ENCODE results near the gene TRIM28.
A peak's percentile ranks its signal among the peaks of the same experiment; 100 is the strongest.

Gene TRIM28

DNA sequence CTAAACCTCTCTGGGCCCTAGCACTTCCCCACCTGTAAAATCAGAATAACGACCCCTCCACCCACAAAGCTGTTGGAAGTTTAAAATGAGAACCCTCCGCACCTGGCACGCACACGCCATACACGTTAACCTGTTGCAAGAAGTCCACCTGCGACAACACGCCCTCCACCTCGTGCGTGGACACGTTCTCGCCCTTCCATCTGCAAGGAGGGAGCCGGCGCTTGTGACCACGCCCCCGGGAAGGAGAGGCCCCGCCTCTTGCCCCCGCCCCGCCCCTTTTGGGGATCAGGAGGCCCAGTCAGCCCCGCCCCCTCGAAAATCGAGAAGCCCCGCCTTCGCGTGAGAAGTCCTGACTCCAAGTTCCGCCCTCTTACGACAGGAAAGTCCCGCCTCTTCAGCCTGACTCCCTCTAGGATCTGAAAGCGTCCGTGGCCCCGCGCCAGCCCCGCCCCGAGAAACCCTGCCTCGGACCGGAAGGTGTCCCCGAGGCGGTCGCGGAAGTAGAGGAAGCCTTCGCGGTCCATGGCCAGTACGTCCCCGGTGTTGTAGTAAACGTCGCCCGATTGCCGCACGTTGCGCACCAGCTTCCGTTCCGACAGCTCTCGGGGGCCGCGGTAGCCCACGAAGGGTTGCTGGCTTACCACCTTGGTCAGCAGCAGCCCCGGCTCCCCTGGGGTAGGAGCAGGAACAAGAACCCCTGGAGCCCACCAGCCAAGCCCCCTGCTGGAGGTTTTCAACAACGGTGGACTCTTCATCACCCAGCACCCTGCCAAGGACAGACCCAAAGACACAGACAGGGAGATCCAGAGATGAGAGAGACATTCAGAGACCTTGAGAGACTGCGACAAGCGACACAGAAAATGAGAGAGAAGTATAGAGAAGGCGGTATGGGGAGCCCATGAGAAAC is 44.6 kb upstream of the TRIM28 start:
- TF ChIP-seq ZBTB7A (IDR thresholded peaks at IDR 0.05; ENCODE audit: low read depth): peak; percentile 61; the same call in 1 of the 2 replicates
- no peak for TF ChIP-seq FOXM1 (IDR thresholded peaks at IDR 0.05; ENCODE audit: borderline replicate concordance, low read depth)
- TF ChIP-seq TCF12 (IDR thresholded peaks at IDR 0.05; ENCODE audit: low read depth): peak; percentile 68
- TF ChIP-seq RAD21 (IDR thresholded peaks at IDR 0.05; ENCODE audit: low read depth): no peak
- no peak for TF ChIP-seq EP300 (IDR thresholded peaks at IDR 0.05; ENCODE audit: borderline replicate concordance)
- peak; percentile 94 for TF ChIP-seq MAX (IDR thresholded peaks at IDR 0.05)
- TF ChIP-seq TEAD4 (IDR thresholded peaks at IDR 0.05): no peak
- no peak; the same call in 1 of the 2 replicates for TF ChIP-seq CREB1 (IDR thresholded peaks at IDR 0.05; ENCODE audit: low read depth)
- TF ChIP-seq CEBPB (IDR thresholded peaks at IDR 0.05): 0 out of 2 replicates have a peak, but pooled peaks have one; percentile 3
- TF ChIP-seq TAF1 (IDR thresholded peaks at IDR 0.05; ENCODE audit: low read depth): peak; percentile 72
- peak; percentile 81 for TF ChIP-seq NFIC (IDR thresholded peaks at IDR 0.05)
- TF ChIP-seq REST (IDR thresholded peaks at IDR 0.05; ENCODE audit: low read depth): no peak
- TF ChIP-seq, protein P1, sequence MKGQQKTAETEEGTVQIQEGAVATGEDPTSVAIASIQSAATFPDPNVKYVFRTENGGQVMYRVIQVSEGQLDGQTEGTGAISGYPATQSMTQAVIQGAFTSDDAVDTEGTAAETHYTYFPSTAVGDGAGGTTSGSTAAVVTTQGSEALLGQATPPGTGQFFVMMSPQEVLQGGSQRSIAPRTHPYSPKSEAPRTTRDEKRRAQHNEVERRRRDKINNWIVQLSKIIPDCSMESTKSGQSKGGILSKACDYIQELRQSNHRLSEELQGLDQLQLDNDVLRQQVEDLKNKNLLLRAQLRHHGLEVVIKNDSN (IDR thresholded peaks at IDR 0.05): peak; percentile 61
- peak; percentile 81 for TF ChIP-seq YY1 (IDR thresholded peaks at IDR 0.05; ENCODE audit: low read depth)
- no peak for TF ChIP-seq EGR1 (IDR thresholded peaks at IDR 0.05)

- no peak for TF ChIP-seq EP300 (IDR thresholded peaks at IDR 0.05; ENCODE audit: borderline replicate concordance)
- no peak for TF ChIP-seq CEBPB (IDR thresholded peaks at IDR 0.05)
These were observed 43.6 kb upstream of the TRIM28 start for GRCh38 chr19:58500242-58500641.

DNA sequence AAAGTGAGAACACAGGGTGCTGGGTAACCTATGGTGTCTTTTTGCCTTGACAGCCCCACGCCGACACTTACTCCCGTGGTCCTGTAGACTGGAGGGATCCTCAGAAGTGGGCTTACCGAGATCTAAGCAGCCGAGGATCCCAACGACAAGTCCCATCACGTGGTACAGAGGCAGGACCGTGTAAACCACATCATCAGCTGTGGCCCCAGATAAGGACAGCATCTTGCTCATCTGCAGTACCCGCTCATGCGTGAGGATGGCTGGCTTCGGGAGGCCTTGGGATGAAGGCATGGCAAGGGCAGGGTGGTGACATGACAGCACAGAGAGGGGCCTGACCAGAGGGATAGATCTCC is 34.2 kb upstream of the TRIM28 start:
- TF ChIP-seq EP300 (IDR thresholded peaks at IDR 0.05; ENCODE audit: borderline replicate concordance): no peak
- no peak for TF ChIP-seq RAD21 (IDR thresholded peaks at IDR 0.05; ENCODE audit: low read depth)
- TF ChIP-seq, protein P1 (IDR thresholded peaks at IDR 0.05): no peak
- TF ChIP-seq FOXM1 (IDR thresholded peaks at IDR 0.05; ENCODE audit: borderline replicate concordance, low read depth): no peak
- no peak for TF ChIP-seq TAF1 (IDR thresholded peaks at IDR 0.05; ENCODE audit: low read depth)

GRCh38 chr19:58510084-58510862 is 33.6 kb upstream of the TRIM28 start:
- TF ChIP-seq NFIC (IDR thresholded peaks at IDR 0.05) (no peak), RAD21 (IDR thresholded peaks at IDR 0.05; ENCODE audit: low read depth) (no peak)

DNA sequence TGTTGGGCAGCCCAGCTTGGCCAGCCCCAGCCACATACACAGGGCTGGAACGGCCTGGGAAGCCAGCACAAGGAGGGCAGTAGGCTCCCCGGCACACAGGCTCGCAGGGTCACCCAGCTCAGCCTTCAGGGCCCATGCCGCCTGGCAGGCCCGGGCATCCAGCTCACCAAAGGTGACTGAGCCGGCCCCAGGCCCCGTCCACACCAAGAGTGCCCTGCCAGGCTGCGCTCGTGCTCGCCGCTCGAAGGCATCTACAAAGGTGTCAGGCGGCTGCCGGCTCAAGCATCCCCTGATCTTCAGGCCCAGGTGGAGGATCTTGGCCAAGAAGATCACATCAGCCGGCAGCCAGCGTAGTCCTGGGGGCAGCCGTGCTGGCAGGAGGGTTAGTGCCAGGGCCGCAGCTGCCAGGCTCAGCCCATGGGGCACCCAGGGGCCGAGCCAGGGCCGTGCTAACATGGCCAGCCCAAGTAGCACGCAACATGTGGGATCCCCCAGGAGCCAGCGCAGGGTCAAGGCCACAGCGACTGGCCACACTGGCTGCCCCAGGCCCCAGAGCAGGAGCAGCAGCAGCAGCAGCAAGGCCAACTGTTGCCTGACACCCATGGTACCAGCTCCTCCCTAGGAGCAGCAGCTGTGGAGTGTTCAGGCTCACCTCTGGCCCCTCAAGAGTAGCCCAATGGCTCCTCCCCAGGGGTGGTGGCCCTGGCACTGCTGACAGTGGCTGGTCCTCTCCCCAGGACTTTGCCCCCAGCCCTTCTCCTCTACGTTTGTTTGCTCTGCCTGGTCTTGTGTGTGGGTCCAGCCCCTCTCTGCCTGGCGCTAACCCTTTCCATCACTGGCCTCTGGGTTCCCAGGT is 32.3 kb upstream of the TRIM28 start, which contains the start of gene SLC27A5:
Gene SLC27A5, minus strand, starts transcription at position 640 of the 856 bp plus-strand sequence. Its CDS starts 37 bp downstream, at position 603.
- no peak for TF ChIP-seq EP300 (IDR thresholded peaks at IDR 0.05; ENCODE audit: borderline replicate concordance)
- TF ChIP-seq YY1 (IDR thresholded peaks at IDR 0.05; ENCODE audit: low read depth): no peak
- no peak for TF ChIP-seq CREB1 (IDR thresholded peaks at IDR 0.05; ENCODE audit: low read depth)
- no peak for TF ChIP-seq TCF12 (IDR thresholded peaks at IDR 0.05; ENCODE audit: low read depth)

DNA sequence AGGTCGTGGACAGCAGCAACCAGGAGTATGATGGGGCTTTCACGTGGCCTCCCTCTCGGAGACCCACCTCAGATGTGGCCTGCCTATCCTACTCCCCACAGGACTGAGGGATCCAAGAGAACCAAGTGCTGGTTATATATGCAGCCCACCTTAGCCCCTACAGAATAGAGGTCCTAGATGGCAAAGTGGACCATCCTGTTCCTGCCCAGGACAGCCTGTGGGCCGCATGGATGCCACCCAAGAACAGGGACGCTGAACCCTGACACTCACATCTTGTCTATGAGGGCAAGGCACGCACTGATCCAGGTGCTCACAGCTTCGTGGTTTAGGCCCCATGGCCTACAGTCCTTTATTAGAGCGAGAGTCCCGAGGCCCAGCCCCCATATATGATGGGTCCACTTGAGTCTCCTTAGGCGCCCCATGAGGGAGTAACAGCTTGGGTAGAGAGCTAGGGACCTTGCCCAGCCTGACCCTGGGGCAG is 30.6 kb upstream of the TRIM28 start:
- TF ChIP-seq TAF1 (IDR thresholded peaks at IDR 0.05; ENCODE audit: low read depth) (no peak), EGR1 (IDR thresholded peaks at IDR 0.05) (no peak), TEAD4 (IDR thresholded peaks at IDR 0.05) (no peak), YY1 (IDR thresholded peaks at IDR 0.05; ENCODE audit: low read depth) (no peak), TCF12 (IDR thresholded peaks at IDR 0.05; ENCODE audit: low read depth) (no peak), FOXM1 (IDR thresholded peaks at IDR 0.05; ENCODE audit: borderline replicate concordance, low read depth) (no peak), MAX (IDR thresholded peaks at IDR 0.05) (no peak), REST (IDR thresholded peaks at IDR 0.05; ENCODE audit: low read depth) (no peak), ZBTB7A (IDR thresholded peaks at IDR 0.05; ENCODE audit: low read depth) (no peak), NFIC (IDR thresholded peaks at IDR 0.05) (no peak), CEBPB (IDR thresholded peaks at IDR 0.05) (no peak), EP300 (IDR thresholded peaks at IDR 0.05; ENCODE audit: borderline replicate concordance) (no peak), CREB1 (IDR thresholded peaks at IDR 0.05; ENCODE audit: low read depth) (no peak), RAD21 (IDR thresholded peaks at IDR 0.05; ENCODE audit: low read depth) (no peak)
- TF ChIP-seq, protein P1 (IDR thresholded peaks at IDR 0.05): no peak
